IMR-90 (cell line): ENCODE data around the gene DPY19L1. TPM values are rescaled to one million over a fixed set of nuclear protein-coding genes. Genes with fewer than 3 reads are reported as not detected.
A peak's percentile ranks its signal among the peaks of the same experiment; 100 is the strongest.

ENCODE experiments used
- ATAC-seq: fragments of 200-7000 bp; cut with Tn5 transposase; 2 replicates; pipeline ENCODE4 v1.9.1; 2020; ENCODE audit warnings: low read depth, mild to moderate bottlenecking, moderate library complexity
- BruUV-seq: library from RNA; stranded (reverse); fragments of 400-500 nt; replicated peaks from 2 replicates; lab custom pipeline; 2021; lab: Mats Ljungman, UMichigan
- CTCF ChIA-PET: fragments of 300-600 bp; formaldehyde crosslinking; extraction: SDS; loops from one replicate; lab custom pipeline; 2021; ENCODE audit warnings: antibody characterized with exemption; lab: Yijun Ruan, JAX
- POLR2A ChIA-PET: fragments of 300-600 bp; sonication (Branson Sonifier 250); formaldehyde crosslinking; loops from one replicate; lab custom pipeline; 2022; ENCODE audit warnings: antibody characterized with exemption; ENCODE audit not compliant: unreplicated experiment; lab: Charles Lee
- DNase-seq: peaks from one replicate; pipeline ENCODE4 v3.0.0; 2013
- H2AFZ ChIP-seq: replicated peaks from 2 replicates; pipeline ENCODE3; 2013; ENCODE audit warnings: low read length, mild to moderate bottlenecking; ENCODE audit not compliant: poor library complexity
- H2AK5ac ChIP-seq: 2 replicates; pipeline ENCODE4 v1.6.1; 2013; ENCODE audit warnings: low read depth, low read length, inconsistent platforms
- H2AK9ac ChIP-seq: replicated peaks from 2 replicates; pipeline ENCODE3; 2013; ENCODE audit warnings: mild to moderate bottlenecking, low read depth, low read length, moderate library complexity; ENCODE audit not compliant: poor library complexity
- H2BK120ac ChIP-seq: 2 replicates; pipeline ENCODE4 v1.6.1; 2013; ENCODE audit warnings: low read depth, low read length, inconsistent platforms
- H2BK15ac ChIP-seq: 3 replicates; pipeline ENCODE4 v1.6.1; 2013; ENCODE audit warnings: low read depth, low read length, inconsistent platforms
- H2BK20ac ChIP-seq: 2 replicates; pipeline ENCODE4 v1.6.1; 2013; ENCODE audit warnings: low read depth, mild to moderate bottlenecking, inconsistent platforms, low read length, moderate library complexity
- H2BK5ac ChIP-seq: 2 replicates; pipeline ENCODE4 v1.6.1; 2013; ENCODE audit warnings: mild to moderate bottlenecking, low read depth, low read length, inconsistent platforms; ENCODE audit not compliant: poor library complexity, severe bottlenecking
- H3K14ac ChIP-seq: replicated peaks from 2 replicates; pipeline ENCODE4 v1.6.1; 2013; ENCODE audit warnings: low read depth, low read length, inconsistent platforms
- H3K18ac ChIP-seq: 2 replicates; pipeline ENCODE4 v1.6.1; 2013; ENCODE audit warnings: low read depth, low read length, control low read depth
- H3K23ac ChIP-seq: 2 replicates; pipeline ENCODE4 v1.6.1; 2013; ENCODE audit warnings: low read depth, low read length, inconsistent platforms
- H3K27ac ChIP-seq: 2 replicates; pipeline ENCODE4 v1.5.1; 2013; ENCODE audit warnings: mild to moderate bottlenecking, control low read depth, low read length; ENCODE audit not compliant: insufficient read depth
- H3K27me3 ChIP-seq: 2 replicates; pipeline ENCODE4 v1.6.1; 2013; ENCODE audit warnings: low read length; ENCODE audit not compliant: control insufficient read depth, insufficient read depth
- H3K36me3 ChIP-seq: 2 replicates; pipeline ENCODE4 v1.6.1; 2013; ENCODE audit warnings: low read length, mixed read lengths; ENCODE audit not compliant: control insufficient read depth, insufficient read depth
- H3K4ac ChIP-seq: 2 replicates; pipeline ENCODE4 v1.6.1; 2013; ENCODE audit warnings: low read depth, low read length, inconsistent platforms
- H3K4me1 ChIP-seq: 2 replicates; pipeline ENCODE4 v1.6.1; 2013; ENCODE audit warnings: low read length, mixed read lengths; ENCODE audit not compliant: control insufficient read depth, insufficient read depth
- H3K4me2 ChIP-seq: 2 replicates; pipeline ENCODE4 v1.6.1; 2013; ENCODE audit warnings: low read depth, mild to moderate bottlenecking, control low read depth, low read length, moderate library complexity
- H3K4me3 ChIP-seq: 2 replicates; pipeline ENCODE4 v1.5.1; 2013; ENCODE audit warnings: low read depth, mild to moderate bottlenecking, control low read depth, low read length, moderate library complexity; ENCODE audit not compliant: insufficient read depth
- H3K56ac ChIP-seq: 2 replicates; pipeline ENCODE4 v1.6.1; 2013; ENCODE audit warnings: low read length, inconsistent platforms; ENCODE audit not compliant: insufficient read depth; ENCODE audit errors: extremely low read depth
- H3K79me1 ChIP-seq, 2 experiments: 2 replicates each; pipeline ENCODE4 v1.6.1; 2013; ENCODE audit warnings: low read length in 2 of 2, inconsistent platforms in 1 of 2, low read depth in 1 of 2
- H3K9ac ChIP-seq: 2 replicates; pipeline ENCODE4 v1.6.1; 2013; ENCODE audit warnings: low read depth, low read length, control low read depth
- H3K9me1 ChIP-seq: 2 replicates; pipeline ENCODE4 v1.6.1; 2013; ENCODE audit warnings: low read length, inconsistent platforms; ENCODE audit not compliant: insufficient read depth
- H3K9me3 ChIP-seq: 2 replicates; pipeline ENCODE4 v1.6.1; 2013; ENCODE audit warnings: low read length; ENCODE audit not compliant: control insufficient read depth, insufficient read depth
- H4K20me1 ChIP-seq: 2 replicates; pipeline ENCODE4 v1.6.1; 2013; ENCODE audit warnings: low read length, inconsistent platforms; ENCODE audit not compliant: insufficient read depth
- H4K5ac ChIP-seq: 2 replicates; pipeline ENCODE4 v1.6.1; 2013; ENCODE audit warnings: mild to moderate bottlenecking, low read depth, low read length, control low read depth
- H4K8ac ChIP-seq, 2 experiments: 2 replicates each; pipeline ENCODE4 v1.6.1; 2013; ENCODE audit warnings: low read depth in 2 of 2, low read length in 2 of 2, control low read depth in 1 of 2, inconsistent platforms in 1 of 2
- H4K91ac ChIP-seq: 2 replicates; pipeline ENCODE4 v1.6.1; 2013; ENCODE audit warnings: low read depth, low read length, inconsistent platforms; ENCODE audit not compliant: insufficient read depth
- CEBPB ChIP-seq: IDR thresholded peaks from 2 replicates; pipeline ENCODE4 v1.6.1; 2012; ENCODE audit warnings: low read depth, low read length, improper control_type of control experiment
- CHD1 ChIP-seq: IDR thresholded peaks from 2 replicates; pipeline ENCODE4 v1.6.1; 2012; ENCODE audit warnings: low read depth, low read length, improper control_type of control experiment
- CTCF ChIP-seq: conservative IDR thresholded peaks from 2 replicates; pipeline ENCODE4 v1.5.1; 2012; ENCODE audit warnings: mild to moderate bottlenecking, low read depth, low read length, improper control_type of control experiment
- ELK1 ChIP-seq: fragments of 150-350 bp; IDR thresholded peaks from 2 replicates; pipeline ENCODE4 v1.6.1; 2016; ENCODE audit warnings: low read depth, mild to moderate bottlenecking, low read length, moderate library complexity, borderline replicate concordance
- FOS ChIP-seq: fragments of 150-350 bp; IDR thresholded peaks from 2 replicates; pipeline ENCODE4 v1.6.1; 2016; ENCODE audit warnings: low read depth, low read length
- MAFK ChIP-seq: IDR thresholded peaks from 2 replicates; pipeline ENCODE4 v1.6.1; 2012; ENCODE audit warnings: low read depth, low read length, improper control_type of control experiment
- MAZ ChIP-seq: IDR thresholded peaks from 2 replicates; pipeline ENCODE4 v1.6.1; 2012; ENCODE audit warnings: low read depth, mild to moderate bottlenecking, low read length, improper control_type of control experiment, moderate library complexity, borderline replicate concordance
- MXI1 ChIP-seq: IDR thresholded peaks from 2 replicates; pipeline ENCODE4 v1.6.1; 2012; ENCODE audit warnings: low read depth, mild to moderate bottlenecking, low read length, moderate library complexity, borderline replicate concordance
- NFE2L2 ChIP-seq: fragments of 150-350 bp; IDR thresholded peaks from 2 replicates; pipeline ENCODE4 v1.6.1; 2016; ENCODE audit warnings: low read depth, mild to moderate bottlenecking, low read length
- POLR2A ChIP-seq: IDR thresholded peaks from 2 replicates; pipeline ENCODE4 v1.6.1; 2012; ENCODE audit warnings: mild to moderate bottlenecking, low read depth, low read length
- RAD21 ChIP-seq: IDR thresholded peaks from 2 replicates; pipeline ENCODE4 v1.6.1; 2012; ENCODE audit warnings: low read length, improper control_type of control experiment
- SMC3 ChIP-seq: fragments of 150-350 bp; IDR thresholded peaks from 2 replicates; pipeline ENCODE4 v1.6.1; 2016; ENCODE audit warnings: low read depth, mild to moderate bottlenecking, antibody characterized with exemption, low read length, moderate library complexity
- WGBS, 2 experiments: methylation state at CpG; one replicate each; pipeline versions ENCODE4 v1.1.5 to v1.1.7; 2013; ENCODE audit warnings: missing lambda C conversion rate in 2 of 2; ENCODE audit not compliant: insufficient read length in 1 of 2; ENCODE audit errors: extremely low coverage in 2 of 2; 5-methylcytosine and 5-hydroxymethylcytosine counted together
- dilution Hi-C: fragments of 300-500 bp; cut with HindIII; formaldehyde crosslinking; loops from one replicate; pipeline ENCODE4 v1.14.3; 2018; ENCODE audit warnings: low sequenced_read_pairs; ENCODE audit not compliant: unreplicated experiment
- in situ Hi-C: fragments of 300-500 bp; cut with MboI; formaldehyde crosslinking; loops from 3 replicates; pipeline ENCODE4 v1.14.3; 2019; ENCODE audit warnings: low sequenced_read_pairs, inconsistent platforms, mixed read lengths
- intact Hi-C: fragments of 100-400 bp; cut with micrococcal nuclease; formaldehyde crosslinking; loops from 2 replicates; pipeline ENCODE4 v1.10.0; 2022
- polyA plus RNA-seq, 3 experiments: library from polyadenylated mRNA; depleted of rRNA; stranded (reverse); fragments of >200 nt; gene quantifications; 2 replicates each; pipeline ENCODE4 v1.2.3, GENCODE V29; 2012; ENCODE audit warnings: low replicate concordance in 1 of 3
- total RNA-seq: library from RNA; depleted of rRNA; stranded (reverse); fragments of >200 nt; gene quantifications from 2 replicates; pipeline ENCODE4 v1.2.3, GENCODE V29; 2012
- TF ChIP-seq, protein P1 (sequence below): fragments of 150-350 bp; IDR thresholded peaks from 2 replicates; pipeline ENCODE4 v1.6.1; 2017; ENCODE audit warnings: mild to moderate bottlenecking, antibody characterized with exemption, low read length, low read depth

The DPY19L1 gene
- total and polyA plus RNA-seq, 2 of the 4 experiments (the other 2 are of a cell fraction) = 12.1 to 12.2 TPM

DNA sequence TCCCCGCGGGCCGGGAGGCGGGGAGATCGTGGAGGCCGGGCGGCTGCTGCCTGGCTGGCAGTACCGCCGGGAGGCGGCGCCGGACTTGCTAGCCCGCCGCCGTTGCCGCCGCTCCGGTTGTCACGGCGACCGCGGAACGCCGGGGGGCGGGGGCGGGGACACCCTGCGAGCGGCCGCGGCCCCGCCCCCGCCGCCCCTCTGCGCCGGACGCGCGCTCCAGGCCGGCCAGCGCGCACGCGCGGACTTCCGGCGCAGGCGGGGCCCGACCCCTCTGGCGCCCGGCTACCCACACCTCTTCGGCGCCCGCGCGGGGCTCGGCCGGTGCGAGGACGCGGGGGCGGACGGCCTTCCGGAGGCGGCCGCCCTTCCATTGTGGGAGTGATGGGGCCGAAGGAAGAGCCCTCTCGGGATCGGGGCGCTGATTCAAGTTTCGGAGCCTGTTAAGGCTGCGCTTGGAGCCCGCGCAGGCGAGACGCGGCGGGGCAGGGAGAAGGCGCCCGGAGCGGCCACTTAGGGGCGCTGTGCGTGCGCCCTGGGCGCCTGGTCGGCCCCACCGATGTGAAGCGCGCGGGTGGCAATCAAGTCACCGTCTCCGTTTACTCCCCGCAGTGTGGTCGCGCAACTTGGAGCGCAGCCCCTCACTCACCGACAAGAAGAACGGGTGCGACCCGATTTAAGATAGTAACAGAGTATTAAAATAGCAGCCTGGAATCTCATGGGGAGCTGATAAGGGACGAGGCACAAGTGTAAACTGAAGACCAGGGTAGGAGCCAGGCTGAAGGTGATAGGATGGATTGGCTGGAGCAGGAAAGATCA, 449 bp upstream of the DPY19L1 start:
- Histone ChIP-seq H3K27me3 (peaks cover 4% of the 10 kb centered on the region; the same call in 1 of the 2 replicates), H2BK120ac (no peak overlapping the region; the same call in 1 of the 2 replicates), H2AFZ (peak overlapping the region; percentile 96), H2AK9ac (peak overlapping the region; percentile 11), H3K23ac (0 out of 2 replicates have a peak overlapping the region, but pooled peaks have one; percentile 33), H4K5ac (no peak overlapping the region), H2BK5ac (peak overlapping the region; percentile 48), H3K36me3 (no peaks in the 10 kb centered on the region), H3K79me1 (peaks cover 17 to 34% of the 10 kb centered on the region in 2 experiments), H3K56ac (peak overlapping the region; percentile 22; the same call in 1 of the 2 replicates), H2AK5ac (no peak overlapping the region), H2BK20ac (no peak overlapping the region), H3K27ac (peak overlapping the region; percentile 72), H4K20me1 (peaks cover 11% of the 10 kb centered on the region; the same call in 1 of the 2 replicates), H3K9ac (peak overlapping the region; percentile 81), H3K9me3 (no peaks in the 10 kb centered on the region), H3K4me2 (peak overlapping the region; percentile 97), H3K4me1 (peaks cover 2% of the 10 kb centered on the region; the same call in 1 of the 2 replicates), H3K4ac (peak overlapping the region; percentile 73), H3K18ac (no peak overlapping the region), H3K14ac (no peak overlapping the region), H4K8ac (peak overlapping the region in 1 of 2 experiments; percentile 52; a peak in 2 of 4 replicates), H3K4me3 (peak overlapping the region; percentile 87), H3K9me1 (peaks cover 4% of the 10 kb centered on the region), H2BK15ac (no peak overlapping the region), H4K91ac (no peak overlapping the region)
- in situ Hi-C loops (no loop called here), intact Hi-C loops (loop anchor here (1.0 to 10.0 kb wide), 5 partner anchors 100 to 943 kb away; no protein-coding TSS in a partner anchor), dilution Hi-C loops (no loop called here)
- ChIA-PET CTCF (no interaction called here), POLR2A (interaction anchor here (1.0 kb wide), 1 partner anchor 214 kb away, joined by 8 read pairs; no protein-coding TSS in a partner anchor)
- peak; percentile 94 for DNase-seq
- WGBS, 2 experiments = 2% methylated on average over 21 of the region's 100 CpGs; no CpG with 5 or more reads in 1 of the 2 experiments
- peak; percentile 93 for ATAC-seq
- BruUV-seq = no TSS peak
- TF ChIP-seq FOS = no peak
- TF ChIP-seq RAD21 = peak; percentile 61
- TF ChIP-seq POLR2A = 0 out of 2 replicates have a peak, but pooled peaks have one; percentile 36
- peak; percentile 85 for TF ChIP-seq CTCF
- TF ChIP-seq MAZ = peak; percentile 97
- TF ChIP-seq CHD1 = no peak
- TF ChIP-seq MAFK = no peak
- TF ChIP-seq SMC3 = peak; percentile 50
- TF ChIP-seq NFE2L2 = no peak
- no peak for TF ChIP-seq ELK1
- TF ChIP-seq, protein P1, sequence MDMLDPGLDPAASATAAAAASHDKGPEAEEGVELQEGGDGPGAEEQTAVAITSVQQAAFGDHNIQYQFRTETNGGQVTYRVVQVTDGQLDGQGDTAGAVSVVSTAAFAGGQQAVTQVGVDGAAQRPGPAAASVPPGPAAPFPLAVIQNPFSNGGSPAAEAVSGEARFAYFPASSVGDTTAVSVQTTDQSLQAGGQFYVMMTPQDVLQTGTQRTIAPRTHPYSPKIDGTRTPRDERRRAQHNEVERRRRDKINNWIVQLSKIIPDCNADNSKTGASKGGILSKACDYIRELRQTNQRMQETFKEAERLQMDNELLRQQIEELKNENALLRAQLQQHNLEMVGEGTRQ = 0 out of 2 replicates have a peak, but pooled peaks have one; percentile 3
- TF ChIP-seq MXI1 = peak; percentile 75; the same call in 1 of the 2 replicates
- no peak for TF ChIP-seq CEBPB
